GM21381 (cell line): ENCODE measurements around the gene CIB4.

Experiments
- ATAC-seq: cut with Tn5 transposase; IDR thresholded peaks from one replicate; pipeline ENCODE4 v1.9.1; 2021; ENCODE audit warnings: mild to moderate bottlenecking, moderate library complexity; ENCODE audit not compliant: unreplicated experiment

Gene CIB4

GRCh38 chr2:26640781-26641564 lies at the start of gene CIB4:
Gene CIB4, minus strand, starts transcription at chr2:26641366. Its CDS starts 52 bp downstream, at chr2:26641314.
- no peak for ATAC-seq

GRCh38 chr2:26687801-26688200 lies 46.6 kb upstream of the CIB4 start:
- no peak for ATAC-seq

- no peak for ATAC-seq
These were observed 46.2 kb upstream of the CIB4 start for GRCh38 chr2:26687328-26687727.

- ATAC-seq: no peak
These were observed 45.0 kb upstream of the CIB4 start for GRCh38 chr2:26685989-26686839.

- ATAC-seq: no peak
These were observed 44.2 kb upstream of the CIB4 start for GRCh38 chr2:26685341-26685740.

GRCh38 chr2:26683583-26683982 lies 42.4 kb upstream of the CIB4 start:
- no peak for ATAC-seq

- ATAC-seq: no peak
These were observed 41.0 kb upstream of the CIB4 start for GRCh38 chr2:26682155-26682554.

GRCh38 chr2:26681656-26682055 lies 40.5 kb upstream of the CIB4 start:
- no peak for ATAC-seq

- ATAC-seq: no peak
These were observed 38.7 kb upstream of the CIB4 start for GRCh38 chr2:26679867-26680266.

- no peak for ATAC-seq
These were observed 36.9 kb upstream of the CIB4 start for GRCh38 chr2:26678035-26678434.

- no peak for ATAC-seq
These were observed 34.6 kb upstream of the CIB4 start for GRCh38 chr2:26675651-26676255.

- no peak for ATAC-seq
These were observed 33.6 kb upstream of the CIB4 start for GRCh38 chr2:26674771-26675170.

GRCh38 chr2:26674002-26674751 lies 33.0 kb upstream of the CIB4 start:
- no peak for ATAC-seq

GRCh38 chr2:26672818-26673393 lies 31.7 kb upstream of the CIB4 start:
- ATAC-seq: no peak

- no peak for ATAC-seq
These were observed 31.1 kb upstream of the CIB4 start for GRCh38 chr2:26672112-26672817.

- no peak for ATAC-seq
These were observed 30.5 kb upstream of the CIB4 start for GRCh38 chr2:26671691-26672090.

- no peak for ATAC-seq
These were observed 29.8 kb upstream of the CIB4 start for GRCh38 chr2:26670931-26671460.

- ATAC-seq: no peak
These were observed 29.0 kb upstream of the CIB4 start for GRCh38 chr2:26670171-26670570.

GRCh38 chr2:26668856-26669750 lies 27.9 kb upstream of the CIB4 start:
- no peak for ATAC-seq
